HG03196 (cell line): ENCODE results near the gene SCRN3.
"Not testable (repeated sequence)": the region's sequence is repeated elsewhere in the genome, so short reads cannot be mapped to it uniquely, and the experiment has no call there.

Experiments
- ATAC-seq: cut with Tn5 transposase; IDR thresholded peaks from one replicate; pipeline ENCODE4 v1.9.1; 2021; ENCODE audit not compliant: unreplicated experiment

Gene SCRN3

GRCh38 chr2:174395284-174395968 lies at the start of gene SCRN3:
Gene SCRN3 (plus strand): TSS chr2:174395730. CDS start chr2:174398284, 2,554 bp downstream.
- peak; percentile 97 for ATAC-seq

- no peak for ATAC-seq
These were observed 45.5 kb upstream of the SCRN3 start for GRCh38 chr2:174350018-174350417.

GRCh38 chr2:174350593-174351181 lies 44.8 kb upstream of the SCRN3 start:
- no peak for ATAC-seq

GRCh38 chr2:174353004-174353403 lies 42.5 kb upstream of the SCRN3 start:
- no peak for ATAC-seq

GRCh38 chr2:174356347-174356746 lies 39.2 kb upstream of the SCRN3 start:
- ATAC-seq, result no peak

GRCh38 chr2:174359663-174360062 lies 35.9 kb upstream of the SCRN3 start:
- not testable (repeated sequence) for ATAC-seq

GRCh38 chr2:174362949-174363348 lies 32.6 kb upstream of the SCRN3 start:
- ATAC-seq, result no peak

- not testable (repeated sequence) for ATAC-seq
These were observed 31.9 kb upstream of the SCRN3 start for GRCh38 chr2:174363492-174364225.

GRCh38 chr2:174364628-174365027 lies 30.9 kb upstream of the SCRN3 start:
- ATAC-seq, result no peak

GRCh38 chr2:174365571-174365970 lies 30.0 kb upstream of the SCRN3 start:
- no peak for ATAC-seq

- no peak for ATAC-seq
These were observed 26.8 kb upstream of the SCRN3 start for GRCh38 chr2:174368691-174369090.

- ATAC-seq, result no peak
These were observed 18.6 kb upstream of the SCRN3 start for GRCh38 chr2:174376967-174377366.

GRCh38 chr2:174383796-174384195 lies 11.7 kb upstream of the SCRN3 start:
- no peak for ATAC-seq

- ATAC-seq, result no peak
These were observed 10.3 kb upstream of the SCRN3 start for GRCh38 chr2:174385201-174385600.

- ATAC-seq, result not testable (repeated sequence)
These were observed 6.8 kb upstream of the SCRN3 start for GRCh38 chr2:174388706-174389105.

- no peak for ATAC-seq
These were observed 6.0 kb upstream of the SCRN3 start for GRCh38 chr2:174389542-174389941.

GRCh38 chr2:174390303-174390702 lies 5.2 kb upstream of the SCRN3 start:
- not testable (repeated sequence) for ATAC-seq

- no peak for ATAC-seq
These were observed 2.8 kb upstream of the SCRN3 start for GRCh38 chr2:174392706-174393105.

GRCh38 chr2:174395969-174396630 lies 570 bp downstream of the SCRN3 start:
- ATAC-seq, result peak; percentile 20

- no peak for ATAC-seq
These were observed 2.2 kb downstream of the SCRN3 start for GRCh38 chr2:174397773-174398172.

- ATAC-seq, result no peak
These were observed 3.6 kb downstream of the SCRN3 start for GRCh38 chr2:174399171-174399570.

GRCh38 chr2:174400853-174401252 lies 5.3 kb downstream of the SCRN3 start:
- no peak for ATAC-seq
